BJ (cell line): ENCODE data around the gene SMIM23. TPM values are rescaled to one million over a fixed set of nuclear protein-coding genes. Genes with fewer than 3 reads are reported as not detected.

Experiments
- CTCF ChIA-PET: fragments of 350-600 bp; formaldehyde crosslinking; extraction: SDS; loops from one replicate; lab custom pipeline; 2021; ENCODE audit warnings: antibody characterized with exemption, inconsistent platforms; lab: Yijun Ruan, JAX
- POLR2A ChIA-PET: fragments of 300-600 bp; sonication (Branson Sonifier 250); formaldehyde crosslinking; extraction: SDS; loops from one replicate; lab custom pipeline; 2021; ENCODE audit warnings: antibody characterized with exemption; lab: Charles Lee
- DNase-seq: peaks from one replicate; pipeline ENCODE4 v3.0.0-alpha.2; 2011; ENCODE audit warnings: low read depth
- H3K27me3 ChIP-seq: 2 replicates; pipeline ENCODE4 v1.6.0; 2011; ENCODE audit warnings: low read length; ENCODE audit not compliant: control insufficient read depth, insufficient read depth
- H3K36me3 ChIP-seq: 2 replicates; pipeline ENCODE4 v1.5.1; 2011; ENCODE audit warnings: low read length; ENCODE audit not compliant: control insufficient read depth, insufficient read depth
- H3K4me3 ChIP-seq: 2 replicates; pipeline ENCODE4 v1.5.1; 2011; ENCODE audit warnings: low read depth, mild to moderate bottlenecking, control low read depth, low read length
- CTCF ChIP-seq: IDR thresholded peaks from 2 replicates; pipeline ENCODE4 v1.5.1; 2011; ENCODE audit warnings: low read depth, mild to moderate bottlenecking, control low read depth, inconsistent platforms, low read length, moderate library complexity; ENCODE audit not compliant: insufficient read depth
- polyA plus RNA-seq: library from polyadenylated mRNA; depleted of rRNA; stranded (reverse); fragments of >200 nt; gene quantifications from 2 replicates; pipeline ENCODE4 v1.2.3, GENCODE V29; 2011

Gene SMIM23
- polyA plus RNA-seq, 1 experiment = not detected

DNA sequence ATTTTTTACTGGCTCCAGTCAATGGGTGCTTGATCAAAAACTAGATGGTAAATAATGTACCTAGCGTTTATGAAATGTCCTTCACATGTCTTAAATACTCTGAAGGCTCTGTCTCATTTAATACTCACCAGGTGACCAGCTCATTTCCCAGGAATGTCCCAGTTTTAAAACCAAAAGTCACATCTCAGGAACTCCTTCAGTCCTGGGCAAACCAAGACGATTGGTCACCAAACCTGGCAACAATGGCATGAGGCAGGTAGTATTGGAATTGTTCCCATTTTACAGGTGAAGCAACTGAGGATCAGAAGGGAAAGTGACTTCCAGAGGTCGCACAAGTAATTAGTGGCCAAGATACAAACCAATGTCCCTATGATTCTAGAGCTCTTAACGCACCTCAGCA is 27.7 kb downstream of the SMIM23 start:
- ChIA-PET CTCF (no interaction called here), POLR2A (no interaction called here)
- Histone ChIP-seq H3K4me3 (no peak overlapping the region), H3K27me3 (peaks cover 4% of the 10 kb centered on the region), H3K36me3 (no peaks in the 10 kb centered on the region)
- no peak for DNase-seq
- TF ChIP-seq CTCF = no peak

DNA sequence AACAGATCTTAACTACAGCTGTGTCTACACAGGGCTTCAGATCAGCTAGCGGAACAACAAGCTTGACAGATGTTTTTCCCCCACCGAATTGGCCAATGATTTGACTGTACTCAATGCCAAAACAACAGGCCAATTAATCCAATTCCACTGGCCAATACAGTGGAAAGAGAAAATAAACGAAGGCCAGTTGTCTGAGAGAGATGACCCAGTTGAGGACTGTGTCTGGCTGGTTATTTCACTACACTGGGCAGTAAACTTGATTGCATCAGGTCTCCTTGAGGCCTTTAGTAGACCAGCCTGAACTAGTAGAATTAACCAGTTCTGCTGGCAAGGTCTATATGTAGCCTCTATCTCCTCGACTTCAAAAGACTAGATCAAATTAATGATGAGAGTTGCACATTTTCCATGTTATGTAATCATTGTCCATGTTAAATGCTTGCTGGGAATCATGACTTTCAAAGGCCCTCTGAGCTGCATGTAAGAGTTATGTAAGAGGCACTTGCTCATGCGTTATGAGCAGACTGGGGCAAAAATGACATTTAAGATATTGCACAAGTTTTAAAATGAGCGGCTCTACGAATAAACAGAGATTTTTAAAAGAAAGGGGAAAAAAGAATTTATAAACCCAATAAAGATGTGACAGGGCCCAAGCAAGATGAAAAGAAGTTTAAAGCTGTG is 28.3 kb downstream of the SMIM23 start:
- no peak overlapping the region for H3K4me3 ChIP-seq
- peaks cover 4% of the 10 kb centered on the region for H3K27me3 ChIP-seq
- H3K36me3 ChIP-seq = no peaks in the 10 kb centered on the region
- DNase-seq = no peak
- ChIA-PET POLR2A (no interaction called here), CTCF (no interaction called here)
- TF ChIP-seq CTCF = no peak

DNA sequence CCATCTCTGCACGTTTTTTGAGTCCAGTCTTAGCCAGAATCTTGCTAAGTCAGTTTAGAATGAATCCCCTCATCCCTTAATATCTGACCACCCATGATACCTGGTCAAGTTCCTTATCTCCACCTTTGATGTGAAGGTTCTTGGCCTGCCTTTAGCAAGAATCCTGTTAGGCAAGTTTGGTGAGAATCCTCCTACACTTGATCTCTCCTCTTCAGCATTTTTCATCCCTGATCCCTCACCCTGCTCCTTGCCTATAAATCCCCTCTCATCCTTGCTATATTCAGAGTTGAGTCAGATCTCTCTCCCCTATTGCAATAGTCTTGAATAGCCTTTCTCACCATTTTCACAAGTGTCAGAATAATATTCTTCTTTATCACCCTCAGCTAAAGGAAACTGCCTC is 31.0 kb downstream of the SMIM23 start:
- no peak for TF ChIP-seq CTCF

GRCh38 chr5:171820561-171820960 is 34.9 kb downstream of the SMIM23 start:
- no peak for DNase-seq
- Histone ChIP-seq H3K27me3 (peaks cover 3% of the 10 kb centered on the region; the same call in 1 of the 2 replicates), H3K4me3 (no peak overlapping the region), H3K36me3 (no peaks in the 10 kb centered on the region)
- no peak for TF ChIP-seq CTCF
- POLR2A ChIA-PET = no interaction called here
- CTCF ChIA-PET = no interaction called here

More for the DNA sequence above, 31.0 kb downstream of the SMIM23 start:
- ChIA-PET CTCF (no interaction called here), POLR2A (no interaction called here)
- no peak for DNase-seq
- peaks cover 4% of the 10 kb centered on the region for H3K27me3 ChIP-seq
- no peak overlapping the region for H3K4me3 ChIP-seq
- H3K36me3 ChIP-seq = no peaks in the 10 kb centered on the region

DNA sequence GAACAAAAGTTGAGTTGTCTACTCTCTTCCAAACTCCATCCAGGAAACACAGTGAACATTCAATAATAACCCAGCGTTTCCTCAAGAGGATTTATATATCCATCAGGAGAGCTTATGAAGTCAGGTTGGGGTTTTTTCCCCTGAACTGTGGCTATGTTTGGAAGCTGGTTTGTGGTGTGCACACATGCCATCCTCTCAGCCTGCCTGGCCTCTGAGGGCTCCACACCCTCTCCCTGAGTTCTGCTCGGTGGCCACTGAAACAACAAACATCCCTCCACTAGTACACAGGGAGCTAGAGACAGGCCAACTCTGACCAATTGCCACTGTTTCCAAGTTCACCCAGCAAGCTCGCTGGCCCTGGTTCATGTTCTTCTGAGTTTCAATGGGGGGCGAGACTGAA is 35.7 kb downstream of the SMIM23 start:
- Histone ChIP-seq H3K4me3 (no peak overlapping the region), H3K36me3 (no peaks in the 10 kb centered on the region), H3K27me3 (peaks cover 1% of the 10 kb centered on the region; the same call in 1 of the 2 replicates)
- DNase-seq = no peak
- POLR2A ChIA-PET = interaction anchor here (0.6 kb wide), 1 partner anchor 149 kb away, joined by 4 read pairs; no protein-coding TSS in a partner anchor
- no peak for TF ChIP-seq CTCF
- CTCF ChIA-PET = no interaction called here
